Uterus (tissue), 4 donors: ENCODE measurements around the gene BMPR1A. TPM values are rescaled to one million over a fixed set of nuclear protein-coding genes. Genes with fewer than 3 reads are reported as not detected.

ENCODE experiments used
- DNase-seq, 2 donors: peaks; one replicate each; pipeline ENCODE4 v3.0.0-alpha.2; 2019 to 2020
- H3K27ac ChIP-seq, 2 donors: fragments of 200-600 bp; sonication (generic); 1 replicate in 1 of 2; 2 replicates in 1 of 2; pipeline ENCODE4 v1.5.1; 2016 to 2018
- H3K27me3 ChIP-seq, 2 donors: fragments of 200-600 bp; sonication (generic); one replicate each; pipeline ENCODE4 v1.5.1; 2018 to 2019; ENCODE audit warnings: control low read depth in 1 of 2
- H3K36me3 ChIP-seq, 2 donors: fragments of 200-600 bp; sonication (generic); one replicate each; pipeline ENCODE4 v1.5.1; 2019; ENCODE audit warnings: control low read depth in 1 of 2
- H3K4me1 ChIP-seq, 2 donors: fragments of 200-600 bp; sonication (generic); one replicate each; pipeline ENCODE4 v1.5.1; 2018 to 2019; ENCODE audit warnings: control low read depth in 1 of 2
- H3K4me3 ChIP-seq, 2 donors: fragments of 200-600 bp; sonication (generic); 1 replicate in 1 of 2; 2 replicates in 1 of 2; pipeline ENCODE4 v1.5.1; 2018 to 2019; ENCODE audit warnings: mild to moderate bottlenecking in 1 of 2
- H3K9me3 ChIP-seq, 2 donors: fragments of 200-600 bp; sonication (generic); one replicate each; pipeline ENCODE4 v1.5.1; 2019; ENCODE audit warnings: control low read depth in 1 of 2
- POLR2A ChIP-seq, 2 donors: fragments of 450-650 bp; IDR thresholded peaks; one replicate each; pipeline ENCODE4 v1.6.1; 2016; ENCODE audit warnings: antibody characterized with exemption in 2 of 2, mild to moderate bottlenecking in 1 of 2, moderate library complexity in 1 of 2
- intact Hi-C: fragments of 100-400 bp; cut with DNase I; formaldehyde crosslinking; loops from one replicate; pipeline ENCODE4 v1.15.1; 2023; ENCODE audit warnings: low total_unique reads
- total RNA-seq, 4 donors: library from RNA; depleted of rRNA in 3 of 4; stranded (reverse); fragments of >200 nt in 3 of 4; gene quantifications; one replicate each; pipeline versions ENCODE4 v1.1.0 to v1.2.4, GENCODE V29; 2014 to 2023
- TF ChIP-seq, protein P1 (sequence below), 4 experiments: fragments of 200-600 bp in 2 of 4; fragments of 450-650 bp in 2 of 4; sonication (generic) in 2 of 4; IDR thresholded peaks; one replicate each; pipeline ENCODE4 v1.5.1; 2016 to 2019; ENCODE audit warnings: antibody characterized with exemption in 4 of 4, mild to moderate bottlenecking in 2 of 4, moderate library complexity in 1 of 4
- donor health status: DM: yes; HTN: yes; CAD: no.

Gene BMPR1A
- total RNA-seq, 4 donors from 2014 or later: 27.4 to 175 (median 69.2) TPM

- H3K27ac ChIP-seq: no peak overlapping the region
- H3K4me3 ChIP-seq: no peak overlapping the region
- H3K4me1 ChIP-seq: peaks cover 8 to 10% of the 10 kb centered on the region in 2 donors
- no peak for TF ChIP-seq POLR2A (IDR thresholded peaks at IDR 0.05)
- TF ChIP-seq, protein P1, sequence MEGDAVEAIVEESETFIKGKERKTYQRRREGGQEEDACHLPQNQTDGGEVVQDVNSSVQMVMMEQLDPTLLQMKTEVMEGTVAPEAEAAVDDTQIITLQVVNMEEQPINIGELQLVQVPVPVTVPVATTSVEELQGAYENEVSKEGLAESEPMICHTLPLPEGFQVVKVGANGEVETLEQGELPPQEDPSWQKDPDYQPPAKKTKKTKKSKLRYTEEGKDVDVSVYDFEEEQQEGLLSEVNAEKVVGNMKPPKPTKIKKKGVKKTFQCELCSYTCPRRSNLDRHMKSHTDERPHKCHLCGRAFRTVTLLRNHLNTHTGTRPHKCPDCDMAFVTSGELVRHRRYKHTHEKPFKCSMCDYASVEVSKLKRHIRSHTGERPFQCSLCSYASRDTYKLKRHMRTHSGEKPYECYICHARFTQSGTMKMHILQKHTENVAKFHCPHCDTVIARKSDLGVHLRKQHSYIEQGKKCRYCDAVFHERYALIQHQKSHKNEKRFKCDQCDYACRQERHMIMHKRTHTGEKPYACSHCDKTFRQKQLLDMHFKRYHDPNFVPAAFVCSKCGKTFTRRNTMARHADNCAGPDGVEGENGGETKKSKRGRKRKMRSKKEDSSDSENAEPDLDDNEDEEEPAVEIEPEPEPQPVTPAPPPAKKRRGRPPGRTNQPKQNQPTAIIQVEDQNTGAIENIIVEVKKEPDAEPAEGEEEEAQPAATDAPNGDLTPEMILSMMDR (IDR thresholded peaks at IDR 0.05): no peak
- no peaks in the 10 kb centered on the region for H3K36me3 ChIP-seq
- DNase-seq: peak; percentile 16 to 17
- intact Hi-C loops: loop anchor here (10.0 kb wide), 1 partner anchor 133 kb away; the partner anchor contains the start of genes GLUD1 and SHLD2
- H3K9me3 ChIP-seq: no peaks in the 10 kb centered on the region
- no peaks in the 10 kb centered on the region for H3K27me3 ChIP-seq
Measured at GRCh38 chr10:86961481-86962091, 205.2 kb downstream of the BMPR1A start.

- no peaks in the 10 kb centered on the region for H3K36me3 ChIP-seq
- peak; percentile 8 to 9 for DNase-seq
- peaks cover 10 to 16% of the 10 kb centered on the region in 2 donors for H3K4me1 ChIP-seq
- H3K27me3 ChIP-seq: no peaks in the 10 kb centered on the region
- no peak for TF ChIP-seq POLR2A (IDR thresholded peaks at IDR 0.05)
- TF ChIP-seq, protein P1 (IDR thresholded peaks at IDR 0.05): no peak
- no peaks in the 10 kb centered on the region for H3K9me3 ChIP-seq
- H3K4me3 ChIP-seq: no peak overlapping the region
- intact Hi-C loops: loop anchor here (10.0 kb wide), 1 partner anchor 132 kb away; the partner anchor contains the start of genes GLUD1 and SHLD2
- no peak overlapping the region for H3K27ac ChIP-seq
Measured at GRCh38 chr10:86962136-86962980, 205.9 kb downstream of the BMPR1A start.

GRCh38 chr10:86962981-86963310, 206.5 kb downstream of the BMPR1A start:
- Histone ChIP-seq H3K36me3 (no peaks in the 10 kb centered on the region), H3K9me3 (no peaks in the 10 kb centered on the region), H3K4me3 (no peak overlapping the region), H3K27me3 (no peaks in the 10 kb centered on the region), H3K4me1 (peaks cover 10 to 22% of the 10 kb centered on the region in 2 donors), H3K27ac (no peak overlapping the region)
- peak in 1 of 2 donors; percentile 11 for DNase-seq
- TF ChIP-seq POLR2A (IDR thresholded peaks at IDR 0.05): no peak
- TF ChIP-seq, protein P1 (IDR thresholded peaks at IDR 0.05): no peak
- intact Hi-C loops: loop anchor here (10.0 kb wide), 1 partner anchor 132 kb away; the partner anchor contains the start of genes GLUD1 and SHLD2

GRCh38 chr10:86963341-86963919, 207.0 kb downstream of the BMPR1A start:
- peak in 1 of 2 donors; percentile 17 for DNase-seq
- intact Hi-C loops: loop anchor here (10.0 kb wide), 1 partner anchor 131 kb away; the partner anchor contains the start of genes GLUD1 and SHLD2
- Histone ChIP-seq H3K4me1 (peaks cover 10 to 22% of the 10 kb centered on the region in 2 donors), H3K27ac (no peak overlapping the region), H3K4me3 (no peak overlapping the region), H3K27me3 (no peaks in the 10 kb centered on the region), H3K36me3 (no peaks in the 10 kb centered on the region), H3K9me3 (no peaks in the 10 kb centered on the region)
- TF ChIP-seq POLR2A (IDR thresholded peaks at IDR 0.05): no peak
- TF ChIP-seq, protein P1 (IDR thresholded peaks at IDR 0.05): no peak
